ENCODE results near the gene MLN. TPM values are rescaled to one million over a fixed set of nuclear protein-coding genes. Genes with fewer than 3 reads are reported as not detected.

MLN gene
- total RNA-seq, 1 donor from 2014 or later: not detected

GRCh38 chr6:33845031-33845745, 41.4 kb upstream of the MLN start:
- no peaks in the 10 kb centered on the region for H3K9me3 ChIP-seq (replicated peaks)
- no peaks in the 10 kb centered on the region for H3K36me3 ChIP-seq
- no peak overlapping the region for H3K27ac ChIP-seq (replicated peaks)
- no peak for TF ChIP-seq CTCF (IDR thresholded peaks at IDR 0.05; ENCODE audit: borderline replicate concordance)
- DNase-seq: no peak
- peaks cover 84% of the 10 kb centered on the region for H3K27me3 ChIP-seq (ENCODE audit: low read depth)
- intact Hi-C loops (cut with micrococcal nuclease): no loop called here
- H3K4me3 ChIP-seq: no peak overlapping the region
- no peaks in the 10 kb centered on the region for H3K4me1 ChIP-seq

DNA sequence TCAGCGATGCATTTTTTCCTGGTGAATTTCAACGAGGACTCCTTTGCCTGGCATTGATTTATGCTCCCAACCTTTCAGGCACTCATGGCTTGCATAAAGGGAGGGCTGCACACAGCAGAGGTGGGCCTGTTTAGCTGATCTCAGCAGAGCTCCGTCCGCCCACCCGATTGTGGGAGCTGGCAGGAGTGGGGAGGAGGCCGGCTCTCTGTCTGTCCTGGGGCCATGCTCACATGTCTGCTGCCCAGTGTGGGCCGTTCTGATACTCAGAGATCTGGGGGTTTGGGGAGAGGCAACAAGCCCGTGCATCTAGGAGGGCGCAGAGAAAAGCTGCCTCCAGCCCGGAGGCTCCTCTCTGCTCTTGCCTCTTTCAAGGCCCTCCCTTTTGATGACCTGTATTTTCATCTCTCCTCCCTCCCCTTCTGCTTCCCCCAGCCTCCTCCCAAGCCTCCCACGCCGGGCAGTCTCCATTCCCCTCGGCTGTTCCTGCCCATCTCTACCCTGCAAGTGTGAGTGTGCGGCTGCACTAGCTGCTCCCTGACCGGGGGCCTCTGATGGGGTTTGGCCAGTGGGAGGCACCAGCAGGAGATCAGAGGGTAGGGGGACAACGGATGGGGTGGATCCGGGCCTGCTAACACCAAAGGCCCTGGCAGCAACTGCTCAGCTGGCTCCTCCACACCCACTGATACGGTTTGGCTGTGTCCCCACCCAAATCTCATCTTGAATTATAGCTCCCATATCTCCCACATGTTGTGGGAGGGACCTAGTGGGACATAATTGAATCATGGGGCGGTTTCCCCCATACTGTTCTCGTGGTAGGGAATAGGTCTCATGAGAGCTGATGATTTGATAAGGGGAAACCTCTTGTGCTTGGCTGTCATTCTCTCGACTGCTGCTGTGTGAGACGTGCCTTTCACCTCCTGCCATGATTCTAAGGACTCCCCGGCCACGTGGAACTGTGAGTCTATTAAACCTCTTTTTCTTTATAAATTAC, 39.6 kb upstream of the MLN start:
- H3K36me3 ChIP-seq: no peaks in the 10 kb centered on the region
- no peaks in the 10 kb centered on the region for H3K9me3 ChIP-seq (replicated peaks)
- no peak for DNase-seq
- H3K4me1 ChIP-seq: peaks cover 5% of the 10 kb centered on the region
- intact Hi-C loops (cut with micrococcal nuclease): no loop called here
- H3K27ac ChIP-seq (replicated peaks): no peak overlapping the region
- peaks cover 68% of the 10 kb centered on the region for H3K27me3 ChIP-seq (ENCODE audit: low read depth)
- TF ChIP-seq CTCF (IDR thresholded peaks at IDR 0.05; ENCODE audit: borderline replicate concordance): no peak
- no peak overlapping the region for H3K4me3 ChIP-seq

DNA sequence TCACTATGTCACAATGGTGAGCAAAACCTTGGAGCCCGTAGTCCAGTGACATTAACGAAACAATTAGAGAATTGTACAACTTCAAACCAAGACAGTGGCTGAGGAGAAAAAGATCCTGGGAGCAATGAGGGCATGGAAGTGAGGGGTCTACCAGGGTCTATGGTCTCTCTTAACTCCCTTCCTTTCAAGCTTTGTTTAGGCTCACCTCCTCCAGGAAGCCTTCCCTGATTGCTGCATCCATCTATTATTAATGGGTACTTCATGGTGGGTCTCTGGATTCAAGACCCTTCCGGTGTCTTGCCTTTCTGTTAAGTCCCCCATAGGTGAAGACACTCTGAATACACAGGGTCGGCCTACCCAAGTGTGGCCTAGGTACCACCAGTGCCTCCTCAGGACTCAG, 38.1 kb upstream of the MLN start:
- no peak for TF ChIP-seq CTCF (IDR thresholded peaks at IDR 0.05; ENCODE audit: borderline replicate concordance)
- intact Hi-C loops (cut with micrococcal nuclease): no loop called here

DNA sequence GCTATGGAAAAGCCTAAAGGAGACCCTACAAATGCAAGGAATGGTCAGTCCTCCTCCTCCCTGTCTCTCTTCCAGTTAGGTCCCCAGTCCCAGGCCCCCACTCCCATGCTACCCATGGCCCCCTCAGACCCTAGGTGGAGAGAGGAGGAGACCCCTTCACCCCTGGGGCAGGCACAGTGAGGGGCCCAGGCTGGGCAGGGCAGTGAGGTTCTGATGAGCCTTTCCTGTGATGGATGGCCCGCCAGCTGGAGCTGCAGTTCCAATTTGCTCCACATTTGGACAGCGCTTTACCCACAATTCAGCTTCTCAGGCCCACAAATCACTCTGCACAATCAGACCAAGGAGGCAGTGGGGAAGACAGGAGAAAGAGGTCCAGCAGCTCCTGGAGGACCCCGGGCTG, 37.3 kb upstream of the MLN start:
- no peak for TF ChIP-seq CTCF (IDR thresholded peaks at IDR 0.05; ENCODE audit: borderline replicate concordance)
- Histone ChIP-seq H3K27me3 (ENCODE audit: low read depth) (peaks cover 62% of the 10 kb centered on the region), H3K27ac (replicated peaks) (no peak overlapping the region), H3K36me3 (no peaks in the 10 kb centered on the region), H3K9me3 (replicated peaks) (peaks cover 6% of the 10 kb centered on the region), H3K4me3 (no peak overlapping the region), H3K4me1 (peaks cover 5% of the 10 kb centered on the region)
- no peak for DNase-seq
- intact Hi-C loops (cut with micrococcal nuclease): no loop called here

More for the DNA sequence above, 38.1 kb upstream of the MLN start:
- H3K36me3 ChIP-seq: no peaks in the 10 kb centered on the region
- H3K4me3 ChIP-seq: no peak overlapping the region
- DNase-seq: no peak
- H3K4me1 ChIP-seq: peaks cover 5% of the 10 kb centered on the region
- H3K9me3 ChIP-seq (replicated peaks): peaks cover 6% of the 10 kb centered on the region
- H3K27ac ChIP-seq (replicated peaks): no peak overlapping the region
- H3K27me3 ChIP-seq (ENCODE audit: low read depth): peaks cover 62% of the 10 kb centered on the region

DNA sequence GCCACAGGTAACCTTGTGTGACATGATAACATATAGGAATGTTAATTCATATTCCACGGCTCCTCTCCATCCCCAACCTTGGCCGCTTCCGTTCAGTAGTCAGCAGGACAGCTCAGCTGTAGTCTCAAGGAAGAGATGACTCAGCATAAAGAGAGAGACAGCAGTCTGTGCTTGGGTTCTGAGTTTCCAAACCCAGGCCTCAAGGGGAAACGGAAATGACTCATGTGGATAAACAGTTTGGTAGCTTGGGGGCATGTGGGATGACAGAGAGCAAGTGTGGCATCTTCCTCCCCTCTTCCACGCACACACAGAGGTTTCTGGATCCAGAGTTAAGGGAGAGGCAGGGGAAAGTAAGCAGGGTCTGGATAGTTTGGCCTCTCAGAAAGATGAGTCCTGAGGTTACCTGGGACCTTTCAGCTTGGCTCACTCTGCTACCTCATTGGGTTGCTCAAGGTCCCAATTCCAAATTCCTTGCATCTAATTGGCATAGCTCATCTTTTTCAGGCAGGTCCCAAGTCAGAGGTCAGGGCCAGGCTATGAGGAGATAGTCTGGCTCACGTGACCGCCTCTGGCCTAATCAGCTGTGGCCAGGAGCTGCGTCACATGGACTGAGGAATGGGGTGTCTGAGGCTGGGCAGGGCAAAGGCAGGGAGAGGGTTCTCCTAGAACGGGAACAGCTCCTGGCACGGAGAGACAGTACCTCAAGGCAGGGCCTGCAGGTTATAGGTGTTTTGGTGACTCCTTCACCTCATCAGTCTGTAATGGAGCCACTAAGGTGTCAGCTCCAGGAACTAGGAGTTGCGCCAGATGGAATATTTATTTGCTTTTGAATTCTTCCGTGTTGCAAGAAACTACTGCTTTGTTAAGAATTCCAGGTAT, 36.5 kb upstream of the MLN start:
- Histone ChIP-seq H3K4me1 (peaks cover 5% of the 10 kb centered on the region), H3K36me3 (no peaks in the 10 kb centered on the region), H3K27me3 (ENCODE audit: low read depth) (peaks cover 59% of the 10 kb centered on the region), H3K9me3 (replicated peaks) (peaks cover 6% of the 10 kb centered on the region), H3K4me3 (no peak overlapping the region), H3K27ac (replicated peaks) (no peak overlapping the region)
- TF ChIP-seq CTCF (IDR thresholded peaks at IDR 0.05; ENCODE audit: borderline replicate concordance): no peak
- no peak for DNase-seq
- intact Hi-C loops (cut with micrococcal nuclease): no loop called here
